T-helper 2 cell (primary cell): ENCODE measurements around the gene SLC44A3.

Experiments
- DNase-seq, 5 experiments: peaks; one replicate each; pipeline versions ENCODE4 v3.0.0 to v3.0.0-alpha.2; 2012 to 2022

SLC44A3 gene

DNA sequence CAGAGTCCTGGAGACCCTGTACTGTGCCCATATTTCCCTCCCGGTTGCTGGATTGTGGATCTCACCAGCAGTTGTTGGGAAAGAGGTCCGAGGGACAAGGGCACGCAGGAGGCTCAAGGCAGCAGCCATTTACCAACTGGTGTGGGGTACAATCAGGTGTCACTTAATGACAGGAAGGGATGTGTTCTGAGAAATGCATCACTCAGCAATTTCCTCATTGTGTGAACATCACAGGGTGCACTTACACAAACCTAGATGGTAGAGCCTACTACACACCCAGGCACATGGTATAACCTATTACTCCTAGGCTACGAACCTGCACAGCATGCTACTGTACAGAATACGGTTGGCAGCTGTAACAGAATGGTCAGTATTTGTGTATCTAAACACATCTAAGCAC is 20.7 kb downstream of the SLC44A3 start:
- no peak for DNase-seq

DNA sequence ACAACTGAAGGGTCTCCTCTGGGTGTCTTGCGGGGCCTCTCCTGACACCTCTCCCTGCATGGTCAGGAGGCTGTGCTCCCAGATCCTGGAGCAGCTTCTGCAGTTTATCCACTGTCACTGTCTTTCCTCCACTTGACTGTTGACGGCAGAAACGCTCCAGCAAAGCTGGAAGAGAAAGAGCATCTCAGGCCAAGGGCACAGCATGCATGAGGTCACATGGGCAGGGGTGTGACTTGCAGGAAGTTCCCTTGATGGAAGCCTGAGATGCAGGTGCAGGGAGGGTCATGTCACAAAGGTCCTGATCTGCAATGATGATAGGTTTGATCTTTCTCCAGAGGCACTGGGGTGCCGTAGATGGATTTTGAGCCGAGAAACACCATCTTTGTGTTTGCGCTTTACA is 23.3 kb downstream of the SLC44A3 start:
- no peak for DNase-seq

DNA sequence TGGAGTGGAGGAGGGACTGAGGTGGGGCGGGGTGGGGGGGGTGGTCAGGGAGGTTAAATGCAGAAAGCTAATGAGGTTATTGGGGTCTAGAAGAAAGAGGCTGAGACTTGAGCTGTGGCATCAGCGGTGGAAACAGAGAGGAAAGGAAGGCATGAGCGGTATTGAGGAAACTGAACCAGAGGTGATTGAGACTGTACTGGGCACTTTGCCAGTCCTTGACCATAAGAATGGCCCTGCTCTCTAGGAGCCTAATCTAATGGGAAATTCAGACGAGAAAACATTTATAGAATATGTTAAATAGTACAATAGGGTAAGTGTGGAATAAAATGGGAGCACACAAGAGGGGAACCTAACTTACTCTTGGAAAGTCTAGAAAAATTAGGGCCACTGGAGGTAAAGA is 23.7 kb downstream of the SLC44A3 start:
- no peak for DNase-seq

DNA sequence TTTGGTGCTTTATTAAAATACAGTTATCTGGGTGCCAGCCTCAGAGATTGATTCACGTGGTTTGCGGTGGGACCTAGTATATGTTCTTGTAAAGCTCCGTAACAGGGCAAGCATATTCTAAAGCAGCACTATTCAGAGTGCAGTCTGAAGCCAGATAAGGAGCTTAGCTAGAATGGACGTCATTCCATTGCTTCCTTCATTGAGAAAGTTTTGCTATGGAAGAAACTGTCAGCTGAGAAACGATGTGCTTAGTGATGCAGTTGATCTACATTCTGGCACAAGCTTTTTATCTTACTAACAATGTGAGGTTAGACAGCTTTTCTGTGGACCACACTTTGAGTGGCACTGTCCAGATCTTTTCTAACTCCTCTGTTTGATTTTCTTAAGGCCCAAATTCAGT is 26.2 kb downstream of the SLC44A3 start:
- DNase-seq, result no peak

DNA sequence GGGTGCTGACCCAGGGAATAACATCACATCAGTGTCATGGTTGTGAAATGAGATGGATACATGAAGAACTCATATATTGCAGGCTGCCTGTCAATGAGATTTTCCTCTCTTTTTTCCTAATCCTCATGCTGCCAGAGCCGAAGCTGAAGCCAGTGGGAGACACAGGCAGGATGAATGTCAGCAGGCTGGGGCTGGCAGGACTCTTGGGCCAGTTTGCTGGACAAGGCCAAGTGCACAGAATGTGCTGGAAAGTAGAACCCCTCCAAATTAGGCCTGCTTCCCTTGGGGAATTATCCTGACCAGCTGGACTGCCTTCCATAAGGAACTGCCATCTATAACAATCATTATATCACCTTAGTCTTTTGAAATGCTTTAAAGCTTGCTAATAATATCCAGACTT is 31.4 kb downstream of the SLC44A3 start:
- no peak for DNase-seq

DNA sequence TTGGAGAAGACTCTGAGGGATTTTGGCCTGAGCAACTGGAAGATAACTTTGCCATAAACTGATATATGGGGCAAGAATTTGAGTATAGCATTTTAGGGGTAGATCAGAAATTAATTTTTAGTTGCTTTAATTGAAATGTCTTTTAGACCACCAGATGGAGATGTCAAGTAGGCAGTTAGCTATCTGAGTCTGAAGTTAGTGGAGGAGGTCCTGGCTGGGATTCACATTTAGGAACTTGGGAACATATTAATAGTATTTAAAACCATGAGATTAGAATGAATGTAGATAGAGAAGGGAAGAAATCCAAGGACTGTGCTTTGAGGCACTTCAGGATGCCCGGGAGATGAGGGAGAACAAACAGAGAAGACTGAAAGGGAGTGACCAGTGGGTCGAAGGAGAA is 32.6 kb downstream of the SLC44A3 start:
- no peak for DNase-seq

DNA sequence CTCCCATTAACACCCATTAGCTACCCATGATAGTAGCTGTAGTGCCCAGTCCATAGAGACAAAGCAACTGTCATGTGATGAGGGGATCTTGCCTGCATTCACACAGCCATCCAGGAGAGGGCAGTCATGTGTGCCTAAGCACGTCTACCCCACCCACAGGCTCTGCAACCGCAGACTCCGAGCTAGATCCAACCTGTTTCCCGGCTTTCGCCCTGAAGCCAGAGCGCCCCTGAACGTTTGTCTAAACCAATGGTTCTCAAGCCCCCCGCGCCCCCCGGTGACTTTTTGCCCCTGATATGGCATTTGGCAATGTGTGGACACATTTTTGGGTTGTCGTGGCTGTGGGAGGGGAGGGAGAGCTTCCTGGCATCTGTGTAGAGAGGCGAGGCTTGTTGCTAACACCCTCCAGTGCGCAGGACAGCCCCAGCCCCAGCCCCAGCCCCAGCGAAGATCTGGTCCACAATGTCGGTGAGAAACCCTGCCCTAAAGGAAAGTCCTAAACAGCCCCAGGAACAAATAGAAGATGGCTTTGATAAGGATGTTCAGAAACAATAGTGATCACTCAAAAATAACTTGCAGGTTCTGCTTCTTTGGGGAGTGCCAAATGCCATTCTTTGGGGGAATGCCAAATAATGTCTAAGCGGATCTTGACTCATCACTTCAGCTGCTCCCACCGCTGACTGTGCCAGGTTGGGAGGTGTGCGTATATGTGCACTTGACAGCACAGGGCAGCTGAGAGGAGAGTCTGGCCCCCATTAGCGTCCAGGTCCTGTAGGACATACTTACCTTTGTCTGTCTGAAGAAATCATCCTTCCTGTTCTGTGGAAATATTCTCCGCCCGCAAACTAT is 34.5 kb downstream of the SLC44A3 start:
- DNase-seq, result peak; percentile 28 to 84 (median 56)

DNA sequence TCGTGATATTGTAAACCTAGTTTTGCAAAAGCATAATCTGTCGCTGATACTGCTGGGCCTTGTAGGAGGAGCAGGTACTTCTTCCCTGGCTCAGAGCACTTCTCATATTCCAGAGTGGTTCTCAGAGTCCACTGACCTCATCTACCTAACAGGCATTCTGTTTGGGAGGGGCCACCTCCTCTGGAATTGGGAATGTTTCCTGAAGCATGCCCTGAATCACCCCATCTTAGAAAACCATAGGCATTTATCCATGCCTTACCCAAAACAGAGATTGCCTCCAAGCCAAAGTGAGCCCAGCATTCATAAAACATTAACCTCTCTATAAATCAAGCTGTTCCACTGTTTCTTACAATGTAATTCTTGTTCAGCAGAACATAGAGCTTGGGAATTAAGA is 35.1 kb downstream of the SLC44A3 start:
- no peak for DNase-seq

DNA sequence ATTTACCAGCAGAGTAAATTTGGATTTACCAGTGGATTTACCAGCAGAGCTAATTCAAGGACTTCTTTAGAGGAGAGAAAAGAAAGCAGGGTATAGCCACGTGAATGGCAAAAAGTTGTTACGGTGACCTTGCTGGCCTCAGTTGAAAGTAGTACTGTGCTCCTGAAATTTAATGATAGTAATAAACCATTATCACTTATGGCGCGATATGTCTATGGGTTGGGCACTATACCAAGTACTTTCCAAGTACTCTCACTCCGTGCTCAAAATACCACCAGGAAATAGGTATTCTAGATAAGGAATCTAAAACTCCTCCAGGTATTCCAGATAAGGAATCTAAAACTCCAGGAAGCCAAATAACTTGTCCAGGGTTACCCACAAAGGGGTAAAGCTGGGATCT is 35.8 kb downstream of the SLC44A3 start:
- no peak for DNase-seq

DNA sequence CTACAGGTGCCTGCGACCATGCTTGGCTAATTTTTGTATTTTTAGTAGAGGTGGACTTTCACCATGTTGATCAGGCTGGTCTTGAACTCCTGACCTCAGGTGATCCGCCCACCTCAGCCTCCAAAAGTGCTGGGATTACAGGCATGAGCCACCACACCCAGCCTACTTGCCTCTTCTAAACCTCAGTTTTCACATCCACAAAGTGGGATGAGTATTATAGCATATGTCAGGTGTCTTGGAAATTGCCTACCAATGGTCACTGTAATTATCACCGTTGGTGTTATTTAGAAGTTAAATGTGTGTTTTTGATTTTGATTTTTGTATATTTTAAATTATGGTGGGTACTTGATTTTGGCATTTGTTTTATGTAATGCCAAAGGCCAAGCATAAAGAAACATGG is 36.7 kb downstream of the SLC44A3 start:
- no peak for DNase-seq

DNA sequence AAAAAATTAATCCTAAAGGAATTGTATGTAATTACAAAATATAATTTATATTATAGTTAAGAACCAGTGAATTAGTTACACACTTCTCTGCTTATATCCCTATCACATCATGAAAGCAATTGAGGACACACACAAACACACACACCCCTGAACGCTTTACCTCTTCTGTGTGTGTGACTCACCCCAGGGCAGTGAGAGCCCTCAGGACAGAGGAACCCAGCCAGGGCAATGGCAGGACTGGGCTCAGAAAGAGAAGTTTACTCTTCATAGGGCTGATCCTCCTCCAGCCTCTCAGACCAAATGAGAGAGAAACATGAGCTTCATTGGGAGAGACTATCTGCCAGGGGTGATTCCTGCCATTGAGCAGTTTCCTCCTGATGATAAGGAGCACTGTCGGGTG is 38.1 kb downstream of the SLC44A3 start:
- DNase-seq, result no peak

DNA sequence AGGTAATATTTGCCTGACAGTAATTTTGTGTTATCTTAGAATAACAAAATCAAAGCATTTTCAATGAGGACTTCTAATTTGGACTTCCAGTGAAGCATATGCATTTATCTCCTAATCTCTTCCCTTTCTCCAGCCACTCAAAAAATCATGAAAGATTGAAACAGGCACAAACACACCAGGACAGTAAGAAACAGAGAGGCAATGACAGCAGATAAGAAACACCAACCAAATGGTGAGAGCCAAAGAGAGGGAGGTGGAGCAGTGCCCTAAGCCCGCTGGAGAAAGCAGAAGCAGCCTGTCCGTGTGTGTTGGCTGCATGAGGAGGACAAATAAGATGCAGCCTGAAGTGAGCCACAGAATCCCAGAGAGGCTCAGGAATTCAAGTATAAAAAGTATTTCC is 39.0 kb downstream of the SLC44A3 start:
- no peak for DNase-seq

DNA sequence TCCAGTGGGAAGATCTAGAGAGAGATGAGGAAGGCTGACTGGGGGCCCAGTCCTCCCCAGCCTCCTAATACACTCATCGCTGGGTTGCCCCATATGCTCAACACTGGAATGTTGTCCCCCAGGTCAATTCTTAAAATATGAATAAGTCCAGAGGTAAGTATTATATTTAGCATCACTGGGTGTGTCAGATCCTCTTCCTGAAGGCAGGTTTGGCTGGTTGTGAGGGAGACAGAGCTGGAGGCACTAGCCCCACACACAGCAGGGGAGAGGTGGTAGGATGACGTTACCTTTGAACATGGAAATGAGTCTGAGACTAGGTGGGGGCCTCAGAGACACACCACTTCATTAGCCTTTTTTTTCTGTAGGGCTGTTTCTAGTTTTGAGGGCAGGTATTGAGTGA is 42.6 kb downstream of the SLC44A3 start:
- no peak for DNase-seq

DNA sequence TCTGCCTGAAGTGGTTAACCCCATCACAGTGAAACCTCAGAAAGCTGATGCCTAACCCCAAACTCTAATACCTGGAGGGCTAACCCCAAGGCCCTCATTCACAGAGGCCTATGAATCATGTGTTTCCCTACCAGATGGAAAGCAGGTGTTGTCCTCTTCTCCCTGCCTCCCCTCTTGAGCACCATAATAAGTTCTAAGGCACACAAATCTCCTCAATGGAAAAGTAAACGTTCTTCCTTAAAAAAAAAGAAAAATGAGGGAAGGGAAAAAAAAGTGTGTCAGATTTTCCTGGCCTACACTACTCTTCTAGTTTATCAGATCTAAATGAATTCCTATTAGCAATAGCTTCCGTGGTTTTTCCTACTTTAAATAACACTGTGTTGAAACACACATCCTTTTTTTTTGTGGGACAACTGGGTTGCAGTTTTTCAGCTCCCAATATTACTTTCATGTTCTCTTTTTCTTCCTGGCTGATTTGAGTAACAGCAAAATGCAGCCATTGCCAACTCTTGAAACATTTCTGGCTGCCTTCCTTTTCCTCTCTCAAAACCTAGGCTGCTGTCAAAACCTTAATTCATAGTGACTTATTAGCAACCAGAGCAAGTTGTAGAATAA is 43.2 kb downstream of the SLC44A3 start:
- DNase-seq, result no peak

DNA sequence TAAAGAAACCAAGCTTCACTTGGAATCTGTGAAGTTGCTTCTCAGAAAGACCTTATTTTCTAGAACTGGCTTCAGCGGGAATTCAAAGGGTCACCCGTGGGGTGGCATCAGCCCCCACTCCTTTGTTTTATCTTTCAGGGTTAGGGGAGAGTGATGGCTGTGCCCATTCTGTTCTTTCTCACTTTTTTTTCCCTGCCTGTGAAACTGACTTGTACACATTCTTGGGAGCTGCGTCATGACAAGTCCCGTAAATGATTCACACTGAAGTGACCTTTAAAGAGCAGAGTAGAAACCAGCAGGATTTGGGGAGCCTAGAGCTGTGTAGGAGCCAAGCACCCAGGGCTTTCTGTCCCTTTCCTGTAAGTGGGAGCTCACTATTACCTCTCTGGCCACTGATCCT is 43.8 kb downstream of the SLC44A3 start:
- no peak for DNase-seq

DNA sequence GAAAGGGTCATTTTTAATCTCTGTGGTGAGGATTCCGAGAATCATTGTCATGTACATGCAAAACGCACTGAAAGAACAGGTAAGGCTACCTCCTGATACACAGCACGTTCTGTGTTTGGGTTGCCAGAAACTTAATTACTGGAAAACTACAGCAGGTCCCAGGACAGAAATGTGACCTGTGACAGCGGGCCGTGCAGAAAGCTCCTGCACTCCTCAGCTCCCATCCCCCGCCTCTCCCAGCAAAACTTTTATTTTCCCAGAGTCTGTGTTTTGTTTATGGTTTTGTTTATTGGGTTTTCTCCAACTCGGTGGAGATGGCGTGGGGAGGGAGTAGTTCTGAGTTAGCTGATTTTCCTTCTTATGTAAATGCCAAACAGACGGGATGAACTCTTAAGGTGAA is 44.7 kb downstream of the SLC44A3 start:
- no peak for DNase-seq

DNA sequence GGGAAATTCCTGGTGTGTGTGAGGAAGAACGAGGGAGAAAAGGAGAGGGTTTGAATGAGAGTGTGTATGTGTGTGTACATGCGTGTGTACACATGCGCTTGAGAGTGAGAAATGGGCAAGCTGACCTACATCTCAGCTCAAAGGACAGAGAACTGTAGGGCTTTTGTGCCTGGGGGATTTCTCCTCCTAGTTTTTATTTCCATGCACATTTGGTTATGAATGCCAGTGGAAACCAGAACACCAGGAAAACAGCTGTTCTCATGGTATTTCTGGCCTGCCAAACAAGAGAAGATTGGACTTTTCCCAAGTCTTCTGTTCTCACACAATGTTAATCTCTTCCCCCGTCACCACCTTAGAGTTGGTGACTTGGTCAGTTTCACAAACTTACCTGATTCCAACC is 45.2 kb downstream of the SLC44A3 start:
- no peak for DNase-seq

DNA sequence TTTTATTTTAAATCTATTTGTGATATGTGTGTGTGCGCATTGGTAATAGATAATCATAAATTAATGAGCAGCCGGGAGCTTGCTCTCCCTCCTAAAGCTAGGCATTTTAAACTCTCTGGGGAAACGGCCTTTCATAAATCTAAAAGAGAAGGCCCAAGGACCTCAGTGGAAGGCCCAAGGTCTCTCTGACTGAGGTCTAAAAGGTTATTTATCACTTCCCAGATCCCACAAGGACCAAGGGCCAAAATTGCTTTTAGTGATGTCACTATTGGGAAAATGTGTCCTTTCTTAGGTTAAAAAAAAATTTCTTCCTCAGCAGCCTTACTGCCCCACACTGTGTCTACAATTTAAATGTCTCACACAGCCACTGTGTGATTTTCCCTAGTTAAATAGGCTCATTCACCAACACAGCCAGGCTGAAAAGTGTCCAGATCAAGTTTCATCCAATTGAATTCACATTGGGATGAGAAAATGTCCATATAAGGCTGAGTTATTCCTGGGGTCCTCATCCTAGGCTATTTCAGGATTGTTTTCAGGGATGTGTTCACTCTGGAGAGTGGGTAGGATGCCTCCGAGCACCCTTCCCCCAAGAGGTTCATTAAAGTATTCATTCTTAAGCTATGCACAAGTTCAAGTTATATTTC is 46.1 kb downstream of the SLC44A3 start:
- DNase-seq, result no peak

DNA sequence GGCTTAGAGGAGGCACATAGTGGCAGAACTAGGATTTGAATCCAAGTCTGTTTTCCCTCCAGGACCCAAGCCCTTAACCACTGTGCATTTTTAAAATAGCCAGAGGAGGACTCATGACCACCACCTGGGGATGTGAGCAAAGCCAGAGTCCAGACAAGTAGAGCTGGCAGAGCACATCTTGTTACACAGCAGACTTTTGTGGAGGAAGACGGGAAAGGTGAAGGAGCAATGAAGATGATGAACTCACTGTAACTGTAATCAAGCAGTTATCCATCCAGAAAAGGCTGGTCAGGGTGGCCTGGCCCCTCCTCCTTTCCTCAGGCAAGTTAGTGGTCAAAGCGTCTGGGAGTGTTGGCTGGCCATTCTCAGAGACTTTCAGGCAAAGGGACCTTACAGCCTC is 50.9 kb downstream of the SLC44A3 start:
- DNase-seq, result no peak

DNA sequence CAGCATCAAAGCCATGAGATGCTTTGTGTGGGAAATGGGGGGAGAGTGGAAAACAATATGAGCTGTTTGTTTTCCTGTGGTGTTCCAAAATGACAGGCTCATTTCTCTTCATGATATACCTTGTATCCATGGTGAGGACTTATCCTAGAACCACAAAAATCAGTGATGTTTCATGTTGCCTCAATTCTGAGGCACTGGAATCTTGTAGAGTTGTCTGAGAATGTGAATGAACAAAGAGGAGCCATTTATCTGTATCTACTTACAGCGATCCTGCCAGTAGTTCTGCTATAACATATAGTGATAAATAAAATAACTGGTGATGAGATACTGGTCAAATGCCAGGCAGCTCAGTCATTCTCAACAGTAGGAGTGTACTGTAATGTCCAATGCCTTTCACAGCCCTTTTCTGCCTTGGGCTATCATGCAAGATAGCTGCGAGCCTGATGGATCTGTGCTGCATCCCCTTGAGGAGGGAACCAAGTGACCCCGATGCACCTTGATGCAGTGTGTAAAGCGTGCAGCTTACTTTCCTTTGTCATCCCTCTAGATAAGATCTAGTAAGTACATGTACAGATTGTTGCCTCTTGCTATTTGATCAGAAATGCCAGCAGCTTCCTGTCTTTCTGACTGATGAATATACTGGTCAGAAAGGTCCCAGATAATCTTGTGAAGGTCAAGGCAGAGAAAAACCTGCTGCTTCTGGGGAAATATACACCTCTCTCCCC is 52.8 kb downstream of the SLC44A3 start:
- DNase-seq, result no peak

DNA sequence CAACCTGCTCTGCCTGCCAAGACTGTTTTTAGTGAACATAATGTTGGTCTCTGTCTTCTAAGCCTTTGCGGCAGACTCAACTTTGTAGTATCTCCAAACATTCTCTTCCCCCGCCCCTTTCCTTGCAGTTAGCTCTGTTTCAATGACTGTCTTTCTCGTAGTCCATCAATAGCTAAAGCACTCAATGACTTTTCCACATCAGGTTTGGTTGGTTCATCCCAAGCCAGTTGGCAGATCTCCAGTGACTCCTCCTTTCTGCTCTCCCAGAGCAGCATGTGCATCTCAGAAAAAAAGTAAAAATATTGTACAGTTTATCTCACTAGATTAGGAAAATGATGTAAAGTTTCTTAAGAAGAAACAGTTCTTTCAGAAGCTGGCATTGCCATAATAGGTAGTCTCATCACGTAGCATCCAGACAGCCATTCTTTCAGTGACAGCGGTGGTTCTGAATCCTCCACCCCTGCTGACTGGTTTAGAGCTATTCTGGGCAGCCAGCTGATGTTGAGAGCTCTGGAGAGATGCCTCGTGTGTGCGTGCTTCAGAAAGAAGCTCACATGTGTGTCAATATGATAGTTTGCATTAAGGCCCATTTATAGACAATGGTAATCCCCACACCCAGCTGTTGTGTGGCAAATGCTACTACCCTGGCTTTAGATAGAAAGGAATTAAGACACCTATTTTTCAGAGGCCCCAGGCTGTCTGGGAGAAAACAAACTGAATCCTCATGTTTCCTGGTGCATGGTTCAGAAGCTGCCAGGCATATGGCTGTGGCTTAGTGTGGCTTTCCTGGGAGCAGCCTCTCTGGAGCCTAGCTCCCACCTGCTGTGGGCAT is 53.6 kb downstream of the SLC44A3 start:
- no peak for DNase-seq

DNA sequence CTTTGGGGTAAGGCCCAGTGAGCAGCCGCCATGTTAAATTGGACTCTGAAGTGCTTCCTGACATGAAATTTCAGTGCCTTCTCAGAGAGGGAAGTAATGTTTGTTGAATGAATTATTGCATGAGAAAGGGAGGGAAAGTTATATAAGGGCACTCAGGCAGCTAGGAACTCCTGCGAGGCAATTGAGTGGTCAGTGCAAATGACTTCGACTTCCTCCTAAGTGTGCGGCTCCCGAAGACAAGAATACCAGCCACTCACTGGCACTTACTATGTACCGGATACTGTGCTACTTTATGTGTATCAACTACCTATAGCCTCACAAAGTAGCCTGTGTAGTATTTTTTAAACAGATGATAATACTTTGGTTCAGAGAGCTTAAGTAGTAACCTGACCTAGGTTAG is 54.3 kb downstream of the SLC44A3 start:
- DNase-seq, result no peak

DNA sequence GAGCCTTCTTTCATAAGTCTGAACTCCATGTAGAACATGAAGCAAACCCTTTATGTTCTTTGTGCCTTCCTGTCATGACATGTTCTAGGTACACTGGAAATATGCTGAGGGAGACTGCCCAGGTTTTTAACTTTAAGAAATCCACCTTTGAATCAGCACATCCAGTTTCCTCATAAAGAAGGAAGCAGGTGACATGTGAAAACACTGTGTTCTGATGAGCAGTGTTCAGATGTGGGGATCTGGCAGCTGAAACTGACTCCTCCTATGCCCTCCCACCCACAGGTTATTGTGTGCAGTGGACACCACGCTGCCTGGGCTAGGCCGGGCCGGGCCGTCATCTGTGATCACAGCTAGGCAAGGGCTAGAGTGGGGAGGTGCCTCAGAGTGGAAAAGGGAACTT is 55.6 kb downstream of the SLC44A3 start:
- DNase-seq, result no peak
